Omental fat pad (tissue), 4 donors: ENCODE data around the gene RALGPS2. TPM values are rescaled to one million over a fixed set of nuclear protein-coding genes. Genes with fewer than 3 reads are reported as not detected.

Experiments used
- ATAC-seq: fragments of 150-250 bp; one replicate; pipeline ENCODE4 v1.9.1; 2016; ENCODE audit warnings: mild to moderate bottlenecking, moderate library complexity; ENCODE audit not compliant: low FRiP score
- DNase-seq: peaks from one replicate; pipeline ENCODE4 v3.0.0-alpha.2; 2019; ENCODE audit warnings: low spot score
- total RNA-seq, 4 donors: library from RNA; depleted of rRNA; stranded (reverse); fragments of >200 nt; gene quantifications; one replicate each; pipeline ENCODE4 v1.1.0, GENCODE V29; 2016
- TF ChIP-seq, protein P1 (sequence below), 3 donors: fragments of 450-650 bp; IDR thresholded peaks; one replicate each; pipeline ENCODE4 v1.5.1; 2016 to 2017; ENCODE audit warnings: antibody characterized with exemption in 3 of 3, mild to moderate bottlenecking in 3 of 3, moderate library complexity in 2 of 3

RALGPS2 gene
- total RNA-seq, 4 donors from 2014 or later = 13.1 to 32.1 (median 21.4) TPM

DNA sequence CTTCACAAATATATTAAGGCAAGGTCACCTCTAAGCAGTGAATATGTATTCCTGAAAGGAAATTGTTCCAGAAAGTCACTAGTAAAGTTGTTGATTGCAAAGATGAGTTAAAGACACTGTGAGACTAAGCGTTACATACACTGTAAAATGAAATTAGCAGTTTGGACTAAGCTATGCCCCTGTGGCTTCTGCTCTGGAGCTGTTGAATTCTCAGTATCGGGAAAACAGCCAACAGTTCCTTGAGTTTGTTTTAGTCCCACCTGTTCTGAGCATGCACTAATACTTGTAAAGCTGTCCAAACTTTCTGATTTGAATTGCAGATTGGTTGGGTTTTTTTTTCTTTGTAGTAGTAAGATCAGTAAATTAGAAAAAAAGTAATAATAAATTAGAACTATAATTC lies 124.9 kb downstream of the RALGPS2 start:
- TF ChIP-seq, protein P1, sequence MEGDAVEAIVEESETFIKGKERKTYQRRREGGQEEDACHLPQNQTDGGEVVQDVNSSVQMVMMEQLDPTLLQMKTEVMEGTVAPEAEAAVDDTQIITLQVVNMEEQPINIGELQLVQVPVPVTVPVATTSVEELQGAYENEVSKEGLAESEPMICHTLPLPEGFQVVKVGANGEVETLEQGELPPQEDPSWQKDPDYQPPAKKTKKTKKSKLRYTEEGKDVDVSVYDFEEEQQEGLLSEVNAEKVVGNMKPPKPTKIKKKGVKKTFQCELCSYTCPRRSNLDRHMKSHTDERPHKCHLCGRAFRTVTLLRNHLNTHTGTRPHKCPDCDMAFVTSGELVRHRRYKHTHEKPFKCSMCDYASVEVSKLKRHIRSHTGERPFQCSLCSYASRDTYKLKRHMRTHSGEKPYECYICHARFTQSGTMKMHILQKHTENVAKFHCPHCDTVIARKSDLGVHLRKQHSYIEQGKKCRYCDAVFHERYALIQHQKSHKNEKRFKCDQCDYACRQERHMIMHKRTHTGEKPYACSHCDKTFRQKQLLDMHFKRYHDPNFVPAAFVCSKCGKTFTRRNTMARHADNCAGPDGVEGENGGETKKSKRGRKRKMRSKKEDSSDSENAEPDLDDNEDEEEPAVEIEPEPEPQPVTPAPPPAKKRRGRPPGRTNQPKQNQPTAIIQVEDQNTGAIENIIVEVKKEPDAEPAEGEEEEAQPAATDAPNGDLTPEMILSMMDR (IDR thresholded peaks at IDR 0.05) = no peak
- ATAC-seq (no peak), DNase-seq (no peak)

GRCh38 chr1:178857126-178857525 lies 132.1 kb downstream of the RALGPS2 start:
- DNase-seq = no peak
- TF ChIP-seq, protein P1 (IDR thresholded peaks at IDR 0.05) = no peak
- no peak for ATAC-seq

- TF ChIP-seq, protein P1 (IDR thresholded peaks at IDR 0.05) = no peak
- DNase-seq (no peak), ATAC-seq (no peak)
These were observed 137.4 kb downstream of the RALGPS2 start for GRCh38 chr1:178862416-178862815.

GRCh38 chr1:178862864-178863263 lies 137.8 kb downstream of the RALGPS2 start:
- TF ChIP-seq, protein P1 (IDR thresholded peaks at IDR 0.05) = no peak
- DNase-seq = no peak
- ATAC-seq = no peak

- no peak for ATAC-seq
- TF ChIP-seq, protein P1 (IDR thresholded peaks at IDR 0.05) = no peak
- no peak for DNase-seq
These were observed 139.3 kb downstream of the RALGPS2 start for GRCh38 chr1:178864326-178864725.

DNA sequence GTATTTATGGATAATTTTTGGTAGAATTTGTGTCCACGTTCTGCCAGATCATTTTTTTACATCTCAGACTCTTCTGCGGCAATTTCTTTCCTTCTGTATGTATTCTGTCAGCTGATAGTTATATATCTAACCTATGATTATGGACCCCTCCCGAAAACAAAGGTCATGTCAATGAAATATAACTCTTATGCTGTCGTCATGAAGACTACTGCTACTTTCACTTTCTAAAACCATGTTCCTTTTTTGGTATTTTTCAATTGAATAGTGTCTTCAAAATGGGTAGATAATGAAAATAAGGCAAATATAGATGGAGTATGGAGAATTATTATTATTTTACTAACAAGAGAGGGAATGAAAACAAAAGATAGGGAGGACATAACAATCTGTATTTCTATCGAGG lies 142.6 kb downstream of the RALGPS2 start:
- TF ChIP-seq, protein P1 (IDR thresholded peaks at IDR 0.05) = no peak
- no peak for ATAC-seq

DNA sequence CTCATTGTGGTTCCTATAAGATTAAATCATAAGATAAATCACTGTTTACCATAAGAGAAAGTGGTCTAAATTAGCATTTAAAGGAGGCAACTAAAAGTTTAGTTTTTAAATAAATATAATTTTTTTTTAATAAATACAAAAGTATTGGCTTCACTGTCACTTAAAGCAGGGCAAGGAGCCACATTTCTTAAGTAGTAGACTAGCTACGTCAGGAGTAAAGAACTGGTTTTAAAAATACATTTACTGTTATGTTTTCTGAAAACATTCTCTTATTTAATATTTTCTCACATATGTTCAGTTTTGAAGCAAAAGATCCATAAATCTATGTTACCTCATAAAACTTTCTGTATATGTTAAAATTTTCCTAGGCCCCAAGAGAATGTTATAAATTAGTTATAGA lies 143.7 kb downstream of the RALGPS2 start:
- DNase-seq (no peak), ATAC-seq (no peak)
- TF ChIP-seq, protein P1 (IDR thresholded peaks at IDR 0.05) = no peak

More for the DNA sequence above, 142.6 kb downstream of the RALGPS2 start:
- DNase-seq = no peak
